T-helper 1 cell treated with Interleukin-12 subunit alpha and Interleukin-12 subunit beta and Interleukin-4 antibody, amounts not matched to agents 30 ng/mL and 1 ng/mL, for 36 hours (primary cell): ENCODE data around the gene ETV4. TPM values are rescaled to one million over a fixed set of nuclear protein-coding genes. Genes with fewer than 3 reads are reported as not detected.

Experiments used
- intact Hi-C: fragments of 100-400 bp; cut with micrococcal nuclease; formaldehyde crosslinking; loops from one replicate; pipeline ENCODE4 v1.15.1; 2024
- total RNA-seq: library from RNA; stranded (reverse); gene quantifications from 2 replicates; pipeline ENCODE4 v1.2.3, GENCODE V29; 2022

The ETV4 gene
- 0.71 and 1.0 TPM in 2 replicates for total RNA-seq

GRCh38 chr17:43546319-43547188 lies at the start of gene ETV4:
TSS of gene ETV4 (minus strand) at chr17:43546340. CDS start at chr17:43545617, 723 bp downstream.
- intact Hi-C loops = loop anchor here (2.0 to 10.0 kb wide), 3 partner anchors 64 to 872 kb away; partner anchors contain the start of genes DHX8 and PLEKHH3

- intact Hi-C loops = no loop called here
These were observed 49.3 kb upstream of the ETV4 start for GRCh38 chr17:43595466-43595865.

- intact Hi-C loops = no loop called here
These were observed 45.8 kb upstream of the ETV4 start for GRCh38 chr17:43591779-43592562.

DNA sequence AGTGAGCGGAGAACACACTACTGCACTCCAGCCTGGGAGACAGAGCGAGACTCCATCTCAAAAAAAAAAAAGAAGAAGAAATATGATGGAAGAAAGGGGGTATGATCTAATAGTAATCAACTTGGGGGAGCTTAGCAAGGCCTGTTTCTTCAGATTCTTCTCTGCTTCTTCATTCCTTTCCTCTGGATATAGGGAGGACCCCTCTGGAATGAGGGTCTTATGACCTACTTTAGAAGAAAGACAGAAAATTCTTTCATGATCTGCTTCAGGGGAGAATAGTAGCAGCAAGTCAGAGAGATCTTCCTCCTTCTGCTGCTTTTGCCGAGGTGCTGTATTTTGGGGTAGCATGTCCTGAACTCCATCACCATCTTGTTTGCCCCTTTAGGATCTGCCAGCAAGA lies 44.9 kb upstream of the ETV4 start:
- intact Hi-C loops = no loop called here

GRCh38 chr17:43588664-43589435 lies 42.7 kb upstream of the ETV4 start:
- intact Hi-C loops = no loop called here

DNA sequence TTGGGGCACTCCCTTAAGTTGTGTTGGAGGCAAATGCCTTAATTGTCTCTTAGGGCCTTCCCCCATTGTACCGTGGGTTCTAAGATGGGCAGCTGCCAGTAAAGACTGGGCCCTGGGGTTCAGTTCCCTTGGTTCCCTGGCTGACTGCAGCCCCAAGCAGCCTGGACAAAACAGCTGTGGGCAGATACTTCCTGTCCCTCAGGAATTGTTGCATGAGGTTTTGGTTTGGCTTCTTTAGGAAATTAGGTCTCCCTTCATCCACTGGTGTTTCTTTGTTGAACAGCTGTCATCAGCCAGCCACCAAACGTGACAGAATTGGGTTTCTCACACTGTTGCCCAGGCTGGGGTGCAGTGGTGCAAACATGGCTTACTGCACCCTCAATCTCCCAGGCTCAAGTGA lies 42.0 kb upstream of the ETV4 start:
- intact Hi-C loops = no loop called here

DNA sequence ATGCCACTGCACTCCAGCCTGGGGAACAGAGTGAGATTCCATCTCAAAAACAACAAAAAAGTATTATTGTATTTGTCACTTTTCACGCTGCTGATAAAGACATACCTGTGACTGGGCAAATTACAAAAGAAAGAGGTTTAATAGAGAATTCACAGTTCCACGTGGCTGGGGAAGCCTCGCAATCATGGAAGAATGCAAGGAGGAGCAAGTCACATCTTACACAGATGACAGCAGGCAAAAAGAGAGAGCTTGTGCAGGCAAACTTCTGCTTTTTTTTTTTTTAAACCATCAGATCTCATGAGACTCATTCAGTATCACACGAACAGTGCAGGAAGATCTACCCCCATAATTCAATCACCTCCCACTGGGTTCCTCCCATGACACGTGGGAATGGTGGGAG lies 41.5 kb upstream of the ETV4 start:
- intact Hi-C loops = no loop called here

- intact Hi-C loops = no loop called here
These were observed 38.5 kb upstream of the ETV4 start for GRCh38 chr17:43584666-43585102.

DNA sequence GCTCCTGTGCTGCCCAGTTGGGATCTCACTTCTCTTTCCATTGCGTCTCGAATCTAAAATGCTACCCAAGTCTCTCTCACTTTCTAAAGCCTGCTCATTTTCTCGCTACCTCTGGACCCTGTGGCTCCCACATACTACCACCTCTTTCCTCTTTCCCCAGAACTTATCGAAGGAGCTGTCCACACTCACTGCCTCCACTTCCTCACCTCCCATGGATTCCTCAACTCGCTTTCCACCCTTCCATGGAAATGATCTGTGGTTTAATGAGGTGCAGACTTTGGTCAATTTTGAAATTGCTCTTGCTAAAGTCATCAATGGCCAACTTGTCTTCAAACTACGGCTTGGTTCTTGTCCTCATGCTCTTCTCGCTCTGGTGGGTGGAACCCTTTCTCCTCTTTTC lies 37.2 kb upstream of the ETV4 start:
- intact Hi-C loops = no loop called here

DNA sequence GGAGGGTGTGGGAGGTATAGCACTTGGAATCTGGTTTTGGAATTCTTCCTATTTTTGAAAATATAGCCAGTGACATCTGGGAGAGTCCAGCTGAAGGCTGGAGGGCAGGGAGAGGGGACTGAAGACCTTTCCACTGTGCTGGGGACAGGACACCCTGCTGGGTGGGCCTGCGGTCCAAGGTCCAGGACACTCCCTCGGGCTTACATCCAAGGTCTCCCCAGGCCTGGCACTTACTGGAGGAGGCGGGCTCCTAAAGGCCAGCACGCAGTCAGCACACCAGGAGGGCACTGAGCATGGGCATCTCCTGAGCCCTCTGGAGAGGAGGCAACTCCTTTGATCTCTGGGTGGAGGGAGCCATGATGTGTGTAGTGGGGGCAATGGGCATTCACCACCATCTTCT lies 35.5 kb upstream of the ETV4 start:
- intact Hi-C loops = no loop called here

- intact Hi-C loops = no loop called here
These were observed 35.0 kb upstream of the ETV4 start for GRCh38 chr17:43581130-43581529.

GRCh38 chr17:43579566-43580140 lies 33.5 kb upstream of the ETV4 start:
- intact Hi-C loops = loop anchor here (10.0 kb wide), 2 partner anchors 185 to 265 kb away; partner anchors contain the start of genes ARL4D and CD300LG

- intact Hi-C loops = loop anchor here (10.0 kb wide), 2 partner anchors 184 to 266 kb away; partner anchors contain the start of genes ARL4D and CD300LG
These were observed 32.8 kb upstream of the ETV4 start for GRCh38 chr17:43578699-43579565.

- intact Hi-C loops = loop anchor here (10.0 kb wide), 2 partner anchors 184 to 266 kb away; partner anchors contain the start of genes ARL4D and CD300LG
These were observed 32.2 kb upstream of the ETV4 start for GRCh38 chr17:43578404-43578698.

- intact Hi-C loops = loop anchor here (10.0 kb wide), 2 partner anchors 183 to 267 kb away; partner anchors contain the start of genes ARL4D and CD300LG
These were observed 31.7 kb upstream of the ETV4 start for GRCh38 chr17:43577664-43578403.

- intact Hi-C loops = loop anchor here (1.0 to 10.0 kb wide), 4 partner anchors 97 to 268 kb away; partner anchors contain the start of genes ARL4D and CD300LG
These were observed 30.6 kb upstream of the ETV4 start for GRCh38 chr17:43576563-43577229.

DNA sequence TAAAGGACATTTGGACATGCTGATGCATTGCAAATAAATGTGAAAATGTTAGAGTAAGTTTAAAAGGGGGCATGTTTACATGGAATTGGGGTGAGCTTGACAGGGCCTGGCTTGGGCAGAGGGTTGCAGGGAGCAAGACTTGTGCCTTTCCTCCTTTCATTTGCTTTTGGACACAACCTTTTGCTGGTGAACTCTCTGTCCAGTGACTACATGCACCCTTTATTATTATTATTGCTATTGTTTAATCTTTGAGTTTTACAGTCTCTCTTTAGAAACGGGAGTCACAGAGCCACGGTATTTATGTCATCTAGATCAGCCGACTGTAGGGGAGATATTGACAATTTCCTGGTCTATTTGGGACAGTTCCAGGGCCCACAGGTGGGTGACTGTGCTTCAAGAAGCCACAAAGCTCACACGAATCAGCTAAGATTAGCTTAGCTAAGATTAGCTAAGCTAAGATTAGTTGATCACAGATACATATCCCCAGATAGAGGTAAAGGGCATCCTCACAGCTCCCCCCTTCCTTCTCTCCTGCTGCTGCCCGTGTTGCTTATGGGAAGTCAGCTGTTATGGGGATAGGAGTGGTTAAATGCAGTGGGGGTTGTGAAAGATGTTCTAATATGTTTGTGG lies 28.9 kb upstream of the ETV4 start:
- intact Hi-C loops = loop anchor here (10.0 kb wide), 2 partner anchors 180 to 270 kb away; partner anchors contain the start of genes ARL4D and CD300LG

DNA sequence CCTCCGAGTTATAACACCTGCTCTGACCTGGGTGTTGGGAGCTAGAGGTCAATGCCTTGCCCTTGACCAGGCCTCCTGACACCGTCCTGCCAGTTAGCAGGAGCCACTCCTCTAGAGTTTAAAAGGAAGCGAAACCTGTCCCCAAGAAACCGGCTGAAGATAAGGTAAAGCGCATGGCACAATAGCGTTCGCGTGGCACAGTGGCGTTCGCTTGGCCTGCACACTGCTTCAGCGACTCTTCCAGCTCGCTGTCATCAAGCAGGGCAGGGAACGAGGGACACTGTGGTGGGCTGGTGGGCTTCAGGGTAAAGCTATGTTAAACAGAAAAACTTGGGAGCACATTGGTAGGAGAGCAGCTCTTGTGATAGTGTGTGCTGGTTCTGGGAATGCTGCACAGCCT lies 28.2 kb upstream of the ETV4 start:
- intact Hi-C loops = loop anchor here (10.0 kb wide), 2 partner anchors 180 to 270 kb away; partner anchors contain the start of genes ARL4D and CD300LG
